Chondrocyte (in vitro differentiated cells): ENCODE data around the gene DHRSX. TPM values are rescaled to one million over a fixed set of nuclear protein-coding genes. Genes with fewer than 3 reads are reported as not detected.
"Not testable (repeated sequence)": the region's sequence is repeated elsewhere in the genome, so short reads cannot be mapped to it uniquely, and the experiment has no call there.

Experiments used
- DNase-seq: peaks from one replicate; pipeline ENCODE4 v3.0.0; 2021; ENCODE audit warnings: mixed read lengths, low spot score
- H3K27ac Mint-ChIP-seq: one replicate; pipeline ENCODE4 v1.8.0; 2021; ENCODE audit warnings: mild to moderate bottlenecking, moderate library complexity, mixed read lengths; ENCODE audit not compliant: unreplicated experiment
- H3K27me3 Mint-ChIP-seq: 2 replicates; pipeline ENCODE4 v1.8.0; 2021; ENCODE audit warnings: low read depth, mixed read lengths
- H3K36me3 Mint-ChIP-seq: 2 replicates; pipeline ENCODE4 v1.8.0; 2021; ENCODE audit warnings: low read depth, mixed read lengths
- H3K4me1 Mint-ChIP-seq: 2 replicates; pipeline ENCODE4 v1.8.0; 2021; ENCODE audit warnings: low read depth, mild to moderate bottlenecking, mixed read lengths
- H3K4me3 Mint-ChIP-seq: one replicate; pipeline ENCODE4 v1.8.0; 2021; ENCODE audit warnings: mild to moderate bottlenecking, moderate library complexity, mixed read lengths; ENCODE audit not compliant: unreplicated experiment
- H3K9me3 Mint-ChIP-seq: 2 replicates; pipeline ENCODE4 v1.8.0; 2021; ENCODE audit warnings: low read depth, mixed read lengths
- total RNA-seq: library from RNA; stranded (reverse); gene quantifications from 3 replicates; pipeline ENCODE4 v1.2.1, GENCODE V29; 2021
- TF ChIP-seq, protein P1 (sequence below): fragments of 200-600 bp; sonication (generic); IDR thresholded peaks from 2 replicates; pipeline ENCODE4 v1.5.0; 2021; ENCODE audit warnings: antibody characterized with exemption, mild to moderate bottlenecking, moderate library complexity

DHRSX gene
- total RNA-seq, 1 donor from 2014 or later: 35.2 TPM

DNA sequence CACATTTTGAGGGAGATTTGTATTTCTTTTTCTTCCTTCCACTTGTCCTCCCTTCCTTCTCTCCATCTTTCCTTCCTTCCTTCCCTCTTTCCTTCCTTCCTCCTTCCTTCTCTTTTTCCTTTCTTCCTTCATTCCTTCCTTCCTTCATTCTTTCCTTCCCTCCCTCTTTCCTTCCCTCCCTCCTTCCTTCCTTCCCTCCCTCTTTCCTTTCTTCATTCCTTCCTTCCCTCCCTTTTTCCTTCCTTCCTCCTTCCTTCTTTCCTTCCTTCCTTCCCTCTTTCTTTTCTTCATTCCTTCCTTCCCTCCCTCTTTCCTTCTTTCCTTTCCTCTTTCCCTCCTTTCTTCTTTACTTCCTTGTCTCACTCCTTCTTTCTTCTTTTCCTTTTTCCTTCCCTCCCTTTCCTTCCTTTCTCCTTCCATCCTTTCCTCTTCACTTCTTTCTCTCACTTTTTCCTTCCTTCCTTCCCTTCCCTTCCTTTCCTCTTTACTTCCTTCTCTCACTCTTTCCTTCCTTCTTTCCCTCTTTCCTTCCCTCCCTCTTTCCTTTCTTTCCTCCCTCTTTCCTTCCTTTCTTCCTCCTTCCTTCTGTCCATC, 74.4 kb downstream of the DHRSX start:
- Mint-ChIP-seq H3K4me1 (peaks cover 12% of the 10 kb centered on the region), H3K27ac (peak overlapping the region; percentile 34)

DNA sequence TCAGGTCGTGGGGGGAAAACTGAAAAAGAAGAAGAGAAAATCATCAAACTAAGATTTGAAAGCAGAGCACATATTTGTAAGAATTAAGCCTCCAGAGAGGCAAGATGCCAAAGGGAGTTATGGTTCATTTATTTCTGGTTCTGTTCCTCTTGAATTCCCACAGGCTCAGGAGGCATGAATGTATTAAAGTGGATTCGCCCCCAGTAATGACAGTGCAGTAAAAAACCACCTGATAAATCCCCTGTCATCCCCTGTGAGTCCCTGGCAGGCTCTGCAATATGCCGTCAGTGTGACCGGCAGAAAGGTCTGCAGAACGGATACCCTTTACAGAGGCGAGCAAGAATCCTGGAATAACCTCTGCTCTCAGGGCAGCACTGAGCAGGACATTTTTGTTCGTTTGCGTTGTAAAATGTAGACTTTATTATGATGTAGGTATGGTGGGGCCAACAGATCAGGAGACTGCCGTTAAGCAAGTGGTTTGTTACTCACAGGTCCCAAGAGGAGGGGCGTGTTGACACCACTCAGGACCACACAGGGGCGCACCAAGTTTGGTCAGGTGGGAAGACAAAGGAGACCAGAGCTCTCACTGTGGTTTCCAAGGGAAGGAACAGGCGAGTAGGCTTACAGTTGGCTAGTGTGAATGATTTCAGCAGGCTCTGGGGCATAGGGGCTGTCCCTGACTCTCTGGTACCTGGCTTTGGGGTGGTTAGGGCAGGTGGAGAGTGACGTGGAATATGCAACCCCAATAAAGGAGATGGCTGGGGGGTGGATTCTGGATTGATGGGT, 75.3 kb downstream of the DHRSX start:
- H3K36me3 Mint-ChIP-seq: peaks cover 25% of the 10 kb centered on the region
- DNase-seq: no peak

More for the DNA sequence above, 74.4 kb downstream of the DHRSX start:
- Mint-ChIP-seq H3K36me3 (peaks cover 20% of the 10 kb centered on the region), H3K9me3 (peaks cover 4% of the 10 kb centered on the region), H3K27me3 (no peaks in the 10 kb centered on the region), H3K4me3 (no peak overlapping the region)
- DNase-seq: no peak
- TF ChIP-seq, protein P1, sequence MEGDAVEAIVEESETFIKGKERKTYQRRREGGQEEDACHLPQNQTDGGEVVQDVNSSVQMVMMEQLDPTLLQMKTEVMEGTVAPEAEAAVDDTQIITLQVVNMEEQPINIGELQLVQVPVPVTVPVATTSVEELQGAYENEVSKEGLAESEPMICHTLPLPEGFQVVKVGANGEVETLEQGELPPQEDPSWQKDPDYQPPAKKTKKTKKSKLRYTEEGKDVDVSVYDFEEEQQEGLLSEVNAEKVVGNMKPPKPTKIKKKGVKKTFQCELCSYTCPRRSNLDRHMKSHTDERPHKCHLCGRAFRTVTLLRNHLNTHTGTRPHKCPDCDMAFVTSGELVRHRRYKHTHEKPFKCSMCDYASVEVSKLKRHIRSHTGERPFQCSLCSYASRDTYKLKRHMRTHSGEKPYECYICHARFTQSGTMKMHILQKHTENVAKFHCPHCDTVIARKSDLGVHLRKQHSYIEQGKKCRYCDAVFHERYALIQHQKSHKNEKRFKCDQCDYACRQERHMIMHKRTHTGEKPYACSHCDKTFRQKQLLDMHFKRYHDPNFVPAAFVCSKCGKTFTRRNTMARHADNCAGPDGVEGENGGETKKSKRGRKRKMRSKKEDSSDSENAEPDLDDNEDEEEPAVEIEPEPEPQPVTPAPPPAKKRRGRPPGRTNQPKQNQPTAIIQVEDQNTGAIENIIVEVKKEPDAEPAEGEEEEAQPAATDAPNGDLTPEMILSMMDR: no peak

DNA sequence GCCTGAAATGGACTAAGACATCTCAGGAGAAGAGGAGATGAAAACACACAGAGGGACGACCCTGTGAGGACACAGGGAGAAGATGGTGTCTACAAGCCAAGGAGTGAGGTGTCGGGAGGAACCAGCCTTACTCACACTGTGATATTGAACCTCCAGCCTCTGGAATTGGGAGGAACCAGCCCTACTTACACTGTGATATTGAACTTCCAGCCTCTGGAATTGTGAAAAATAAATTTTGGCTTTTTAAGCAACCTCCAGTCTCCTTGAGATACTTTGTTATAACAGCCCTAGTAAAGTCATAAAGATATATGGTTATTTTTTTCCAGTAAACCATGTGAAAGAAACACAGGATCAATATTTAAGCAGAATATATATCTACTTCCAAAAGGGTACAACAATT, 76.5 kb downstream of the DHRSX start:
- no peak overlapping the region for H3K4me3 Mint-ChIP-seq

More for the DNA sequence above, 75.3 kb downstream of the DHRSX start:
- H3K9me3 Mint-ChIP-seq: peaks cover 4% of the 10 kb centered on the region
- no peak overlapping the region for H3K4me3 Mint-ChIP-seq
- no peaks in the 10 kb centered on the region for H3K27me3 Mint-ChIP-seq
- TF ChIP-seq, protein P1: no peak
- H3K4me1 Mint-ChIP-seq: peaks cover 12% of the 10 kb centered on the region
- no peak overlapping the region for H3K27ac Mint-ChIP-seq

DNA sequence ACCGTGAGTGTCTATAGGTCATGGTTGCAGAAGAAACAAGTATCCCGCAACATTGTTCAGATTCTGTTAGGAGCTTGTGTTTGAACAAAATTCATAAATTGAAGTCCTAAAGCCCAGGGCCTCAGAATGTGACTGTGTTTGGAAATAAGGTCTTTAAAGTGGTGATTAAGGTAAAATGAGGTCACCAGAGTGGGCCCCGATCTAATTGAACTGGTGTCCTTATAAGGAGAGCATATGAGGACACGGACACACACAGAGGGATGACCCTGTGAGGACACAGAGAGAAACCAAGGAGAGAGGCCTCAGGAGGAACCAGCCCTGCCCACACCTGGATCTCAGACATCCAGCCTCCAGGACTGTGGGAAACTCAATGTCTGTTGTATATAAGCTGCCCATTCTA, 76.9 kb downstream of the DHRSX start:
- no peak overlapping the region for H3K27ac Mint-ChIP-seq
- H3K4me3 Mint-ChIP-seq: no peak overlapping the region
- no peak for DNase-seq
- H3K9me3 Mint-ChIP-seq: peaks cover 4% of the 10 kb centered on the region
- peaks cover 25% of the 10 kb centered on the region for H3K36me3 Mint-ChIP-seq
- TF ChIP-seq, protein P1: no peak
- no peaks in the 10 kb centered on the region for H3K27me3 Mint-ChIP-seq
- H3K4me1 Mint-ChIP-seq: peaks cover 12% of the 10 kb centered on the region

More for the DNA sequence above, 76.5 kb downstream of the DHRSX start:
- Mint-ChIP-seq H3K4me1 (peaks cover 12% of the 10 kb centered on the region), H3K27ac (no peak overlapping the region), H3K27me3 (no peaks in the 10 kb centered on the region), H3K36me3 (peaks cover 25% of the 10 kb centered on the region), H3K9me3 (peaks cover 4% of the 10 kb centered on the region)
- DNase-seq: no peak
- TF ChIP-seq, protein P1: no peak

DNA sequence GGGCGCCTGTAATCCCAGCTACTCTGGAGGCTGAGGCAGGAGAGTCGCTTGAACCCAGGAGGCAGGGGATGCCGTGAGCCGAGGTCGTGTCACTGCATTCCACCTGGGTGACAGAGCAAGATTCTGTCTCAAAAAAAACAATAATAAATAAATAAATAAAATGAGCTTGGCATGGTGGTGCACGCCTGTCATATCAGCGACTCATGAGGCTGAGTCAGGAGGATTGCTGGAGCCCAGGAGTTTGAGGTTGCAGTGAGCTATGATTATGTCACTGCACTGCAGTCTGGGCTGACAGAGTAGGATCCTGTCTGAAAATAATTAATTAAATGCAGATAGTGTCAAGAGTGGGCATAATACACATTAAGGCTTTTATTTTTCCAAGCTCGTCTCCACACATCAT, 77.5 kb downstream of the DHRSX start:
- peaks cover 12% of the 10 kb centered on the region for H3K4me1 Mint-ChIP-seq
- H3K27me3 Mint-ChIP-seq: no peaks in the 10 kb centered on the region
- TF ChIP-seq, protein P1: no peak
- peaks cover 25% of the 10 kb centered on the region for H3K36me3 Mint-ChIP-seq
- H3K4me3 Mint-ChIP-seq: no peak overlapping the region
- DNase-seq: no peak
- no peak overlapping the region for H3K27ac Mint-ChIP-seq
- H3K9me3 Mint-ChIP-seq: peaks cover 4% of the 10 kb centered on the region

DNA sequence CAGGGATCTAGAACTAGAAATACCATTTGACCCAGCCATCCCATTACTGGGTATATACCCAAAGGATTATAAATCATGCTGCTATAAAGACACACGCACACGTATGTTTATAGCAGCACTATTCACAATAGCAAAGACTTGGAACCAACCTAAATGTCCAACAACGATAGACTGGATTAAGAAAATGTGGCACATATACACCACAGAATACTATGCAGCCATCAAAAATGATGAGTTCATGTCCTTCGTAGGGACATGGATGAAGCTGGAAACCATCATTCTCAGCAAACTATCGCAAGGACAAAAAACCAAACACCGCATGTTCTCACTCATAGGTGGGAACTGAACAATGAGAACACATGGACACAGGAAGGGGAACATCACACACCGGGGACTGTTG, 81.4 kb downstream of the DHRSX start:
- not testable (repeated sequence) for DNase-seq, H3K4me1 Mint-ChIP-seq, H3K27me3 Mint-ChIP-seq, H3K27ac Mint-ChIP-seq, H3K9me3 Mint-ChIP-seq, H3K4me3 Mint-ChIP-seq
- peaks cover 16% of the 10 kb centered on the region for H3K36me3 Mint-ChIP-seq
